Effector memory CD4-positive, alpha-beta T cell (primary cell): Measurements from ENCODE around the gene COMMD7.
"Not testable (repeated sequence)": the region's sequence is repeated elsewhere in the genome, so short reads cannot be mapped to it uniquely, and the experiment has no call there.

Experiments used
- DNase-seq, 3 donors: peaks; one replicate each; pipeline ENCODE4 v3.0.0-alpha.2; 2020
- H3K27ac ChIP-seq: 2 replicates; pipeline ENCODE4 v1.7.0; 2013; ENCODE audit warnings: mild to moderate bottlenecking, low read length, moderate library complexity; ENCODE audit not compliant: insufficient read depth, poor library complexity, severe bottlenecking
- H3K27me3 ChIP-seq: replicated peaks from 2 replicates; pipeline ENCODE4 v1.7.0; 2013; ENCODE audit warnings: mild to moderate bottlenecking, low read length; ENCODE audit not compliant: insufficient read depth, control insufficient read depth, poor library complexity, severe bottlenecking
- H3K36me3 ChIP-seq: 2 replicates; pipeline ENCODE4 v1.7.0; 2013; ENCODE audit warnings: mild to moderate bottlenecking, low read length, moderate library complexity; ENCODE audit not compliant: control insufficient read depth, insufficient read depth
- H3K4me1 ChIP-seq: 2 replicates; pipeline ENCODE4 v1.7.0; 2013; ENCODE audit warnings: low read length, mild to moderate bottlenecking; ENCODE audit not compliant: control insufficient read depth, insufficient read depth, poor library complexity, severe bottlenecking
- H3K4me3 ChIP-seq: 2 replicates; pipeline ENCODE4 v1.7.0; 2013; ENCODE audit warnings: low read length, low read depth, mild to moderate bottlenecking; ENCODE audit not compliant: insufficient read depth, poor library complexity, severe bottlenecking
- H3K9me3 ChIP-seq: 2 replicates; pipeline ENCODE4 v1.7.0; 2013; ENCODE audit warnings: mild to moderate bottlenecking, low read length, moderate library complexity; ENCODE audit not compliant: control insufficient read depth

COMMD7 gene

DNA sequence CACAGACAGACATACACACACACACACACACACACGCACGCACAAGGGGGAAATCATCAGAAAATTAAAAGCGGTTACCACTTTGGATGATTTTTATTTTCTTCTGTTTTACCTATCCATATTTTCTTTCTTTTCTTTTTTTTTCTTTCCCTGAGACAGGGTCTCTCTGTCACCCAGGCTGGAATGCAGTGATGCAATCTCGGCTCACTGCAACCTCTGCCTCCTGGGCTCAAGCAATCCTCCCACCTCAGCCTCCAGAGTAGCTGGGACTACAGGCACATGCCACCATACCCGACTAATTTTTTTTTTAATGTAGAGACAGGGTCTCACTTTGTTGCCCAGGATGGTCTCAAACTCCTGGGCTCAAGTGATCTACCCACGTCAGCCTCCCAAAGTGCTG, 14.8 kb downstream of the COMMD7 start:
- H3K27ac ChIP-seq, DNase-seq, H3K27me3 ChIP-seq, H3K9me3 ChIP-seq, H3K4me3 ChIP-seq, H3K4me1 ChIP-seq: not testable (repeated sequence)
- H3K36me3 ChIP-seq = peaks cover 22% of the 10 kb centered on the region

DNA sequence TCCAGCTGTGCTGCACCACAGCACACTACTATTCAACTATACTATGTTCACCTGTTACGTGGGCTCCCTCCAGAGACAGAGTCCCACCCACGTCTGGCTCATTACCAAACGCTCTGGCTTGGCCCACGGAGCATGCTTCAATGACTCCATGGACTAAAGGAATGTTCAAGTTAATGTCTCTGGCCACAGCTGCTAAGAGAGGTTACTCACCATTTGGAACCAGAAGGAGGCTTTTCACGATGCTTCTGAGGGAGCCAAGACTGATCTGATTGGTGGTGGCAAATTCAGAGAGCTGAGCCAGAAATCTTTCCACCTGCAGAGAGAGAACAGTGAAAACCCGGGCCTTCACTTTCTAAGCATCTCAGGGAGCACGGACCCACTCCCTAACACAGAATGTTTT, 15.6 kb downstream of the COMMD7 start:
- Histone ChIP-seq H3K27me3 (no peaks in the 10 kb centered on the region), H3K9me3 (no peaks in the 10 kb centered on the region), H3K4me3 (no peak overlapping the region), H3K27ac (no peak overlapping the region), H3K36me3 (peaks cover 22% of the 10 kb centered on the region), H3K4me1 (no peaks in the 10 kb centered on the region)
- no peak for DNase-seq

DNA sequence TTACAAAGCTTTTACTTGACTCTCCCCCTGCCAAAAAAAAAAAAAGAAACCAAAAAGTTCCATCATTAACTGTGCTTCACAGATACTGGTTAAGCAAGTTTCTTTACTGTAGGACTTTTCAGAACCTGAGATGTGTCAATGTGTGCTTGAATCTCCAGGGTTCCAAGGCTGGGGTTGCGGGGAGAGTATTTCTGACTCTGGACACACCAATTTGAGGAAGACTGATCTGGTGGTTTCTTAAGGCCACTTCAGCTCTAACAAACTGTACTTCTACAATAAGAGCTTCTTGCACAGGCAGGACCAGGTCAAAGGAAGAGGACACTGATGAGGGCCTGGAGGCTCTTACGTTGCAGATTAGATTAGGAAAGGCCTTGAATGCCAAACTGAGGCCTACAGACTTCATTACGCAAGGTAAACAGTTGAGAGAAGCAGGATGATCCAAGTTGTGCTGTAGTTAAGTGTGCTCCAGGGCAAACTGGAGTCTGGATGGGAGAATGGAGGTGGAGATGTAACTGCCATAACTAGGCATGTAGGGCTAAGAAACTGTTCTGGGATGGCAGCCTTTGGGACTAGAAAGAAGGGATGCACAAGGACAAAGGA, 24.4 kb downstream of the COMMD7 start:
- Histone ChIP-seq H3K4me1 (no peaks in the 10 kb centered on the region), H3K36me3 (peaks cover 17% of the 10 kb centered on the region), H3K27ac (no peak overlapping the region), H3K27me3 (no peaks in the 10 kb centered on the region), H3K4me3 (no peak overlapping the region), H3K9me3 (no peaks in the 10 kb centered on the region)
- DNase-seq = no peak

DNA sequence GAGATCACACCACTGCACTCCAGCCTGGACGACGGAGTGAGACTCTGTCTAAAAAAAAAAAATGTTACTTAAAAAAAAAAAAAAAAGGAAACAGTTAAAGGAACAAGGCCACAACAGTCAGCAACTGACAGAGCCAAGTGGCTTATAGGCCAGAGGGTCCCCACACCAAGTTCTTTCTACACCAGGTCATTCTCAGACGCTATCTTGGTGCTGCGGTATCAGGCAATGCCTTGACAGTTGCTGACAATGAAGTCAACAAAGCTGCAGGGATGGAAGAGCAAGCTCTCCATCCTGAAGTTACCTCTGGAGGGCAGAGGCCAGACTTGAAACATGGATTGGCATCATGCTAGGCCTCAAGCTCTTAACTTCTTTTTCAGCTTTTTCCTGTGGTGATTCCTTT, 31.9 kb downstream of the COMMD7 start:
- Histone ChIP-seq H3K36me3 (peaks cover 12% of the 10 kb centered on the region), H3K27ac (no peak overlapping the region), H3K9me3 (no peaks in the 10 kb centered on the region), H3K4me1 (no peaks in the 10 kb centered on the region), H3K27me3 (no peaks in the 10 kb centered on the region), H3K4me3 (no peak overlapping the region)
- no peak for DNase-seq

DNA sequence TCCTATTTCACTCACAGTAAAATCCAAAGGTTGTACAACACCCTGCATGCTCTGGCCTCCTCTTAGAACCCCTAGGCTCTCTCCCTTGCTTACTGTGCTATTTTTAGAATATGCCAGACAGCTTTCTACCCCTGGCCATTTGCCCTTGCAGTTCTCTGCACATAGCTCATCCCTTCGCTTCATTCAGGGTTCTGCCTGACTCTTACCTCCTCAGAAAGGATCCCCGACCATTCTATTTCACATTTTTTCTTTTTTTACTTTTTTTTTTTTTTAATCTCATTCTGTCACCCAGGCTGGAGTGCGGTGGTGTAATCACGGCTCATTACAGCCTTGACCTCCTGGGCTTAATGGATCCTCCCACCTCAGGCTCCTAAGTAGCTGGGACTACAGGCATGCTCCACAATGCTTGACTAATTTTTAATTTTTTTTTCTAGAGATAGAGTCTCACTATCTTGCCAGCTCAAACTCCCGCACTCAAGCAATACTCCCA, 33.6 kb downstream of the COMMD7 start:
- Histone ChIP-seq H3K4me1 (no peaks in the 10 kb centered on the region), H3K27ac (no peak overlapping the region), H3K27me3 (no peaks in the 10 kb centered on the region), H3K36me3 (peaks cover 13% of the 10 kb centered on the region), H3K4me3 (no peak overlapping the region), H3K9me3 (no peaks in the 10 kb centered on the region)
- DNase-seq = no peak

DNA sequence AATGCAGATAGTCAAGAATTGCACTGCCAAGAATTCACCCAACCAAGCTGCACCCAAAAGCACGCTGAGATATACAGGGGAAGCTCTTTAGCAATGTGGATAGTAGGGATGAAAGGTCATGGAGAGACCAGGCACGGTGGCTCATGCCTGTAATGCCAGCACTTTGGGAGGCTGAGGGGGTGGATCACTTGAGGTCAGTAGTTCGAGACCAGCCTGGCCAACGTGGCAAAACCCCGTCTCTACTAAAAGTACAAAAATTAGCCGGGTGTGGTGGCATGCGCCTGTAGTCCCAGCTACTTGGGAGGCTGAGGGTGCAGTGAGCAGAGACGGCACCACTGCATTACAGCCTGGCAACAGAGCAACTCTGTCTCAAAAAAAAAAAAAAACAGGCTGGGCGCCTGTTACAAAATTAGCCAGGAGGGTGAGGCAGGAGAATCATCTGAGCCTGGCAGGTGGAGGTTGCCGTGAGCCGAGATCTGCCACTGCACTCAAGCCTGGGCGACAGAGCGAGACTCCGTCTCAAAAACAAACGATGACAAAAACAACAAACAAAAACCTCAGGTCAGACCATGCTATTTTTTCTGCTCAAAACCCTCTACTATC, 34.1 kb downstream of the COMMD7 start:
- H3K27me3 ChIP-seq, H3K4me1 ChIP-seq, H3K27ac ChIP-seq, DNase-seq, H3K9me3 ChIP-seq, H3K4me3 ChIP-seq: not testable (repeated sequence)
- H3K36me3 ChIP-seq = peaks cover 15% of the 10 kb centered on the region

DNA sequence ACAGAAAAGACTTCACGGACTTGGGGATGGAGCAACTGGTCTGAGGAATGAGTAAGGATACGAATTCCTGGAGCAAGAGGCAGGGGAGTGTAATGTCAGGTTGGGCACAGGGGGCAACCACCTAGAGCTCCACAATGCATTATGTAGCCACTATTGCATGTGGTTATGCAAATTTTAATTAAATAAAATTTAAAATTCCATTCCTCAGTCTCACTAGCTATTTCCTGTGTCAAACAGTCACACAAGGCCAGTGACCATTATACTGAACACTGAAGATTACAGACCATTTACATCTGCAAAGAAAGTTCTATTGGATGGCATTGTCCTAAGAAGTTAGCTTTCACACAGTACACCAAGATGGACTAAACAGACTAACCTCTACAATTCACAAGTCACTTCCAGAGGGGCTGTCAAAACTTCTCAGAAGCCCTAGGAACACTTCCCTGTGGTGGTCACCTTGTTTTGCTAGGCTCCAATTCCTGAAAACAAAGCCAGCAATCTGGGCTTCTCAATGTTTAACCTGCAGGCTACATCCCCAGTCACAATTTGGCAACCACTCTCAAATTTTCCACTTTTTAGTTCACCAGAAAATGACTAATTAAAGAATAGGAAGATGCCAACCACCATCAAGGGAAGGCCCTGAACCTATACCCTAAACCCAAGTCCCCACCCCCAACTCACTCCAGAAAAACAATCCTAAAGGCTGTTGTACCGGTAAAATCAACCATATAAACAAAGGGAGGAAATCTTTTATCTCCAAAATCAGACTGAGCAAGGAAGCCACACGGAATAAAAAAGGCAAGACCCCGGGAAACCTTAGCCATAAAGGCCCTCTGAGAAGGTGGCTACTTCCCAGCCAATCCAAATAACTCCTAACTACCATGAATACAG, 35.3 kb downstream of the COMMD7 start:
- H3K36me3 ChIP-seq = peaks cover 20% of the 10 kb centered on the region
- H3K27ac ChIP-seq = no peak overlapping the region
- no peaks in the 10 kb centered on the region for H3K27me3 ChIP-seq
- no peak overlapping the region for H3K4me3 ChIP-seq
- H3K4me1 ChIP-seq = no peaks in the 10 kb centered on the region
- H3K9me3 ChIP-seq = no peaks in the 10 kb centered on the region
- no peak for DNase-seq

DNA sequence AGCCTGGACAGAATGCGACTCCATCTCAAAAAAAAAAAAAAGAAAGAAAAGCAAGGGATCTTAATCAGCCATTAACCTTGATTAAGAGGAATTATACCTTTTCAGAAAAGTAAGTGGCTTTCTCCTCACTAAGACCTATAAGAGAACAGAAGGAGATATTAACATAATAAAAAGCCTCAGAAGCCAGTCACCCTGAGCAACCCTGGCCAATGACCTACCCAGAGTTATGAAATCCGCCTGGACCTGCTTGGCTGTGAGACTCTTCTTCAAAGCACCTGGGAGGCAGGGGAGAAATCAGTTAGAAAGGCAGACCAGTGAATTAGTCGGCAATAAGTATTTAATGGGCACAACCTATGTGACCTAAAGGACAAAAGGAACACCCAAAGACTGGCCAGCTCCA, 36.8 kb downstream of the COMMD7 start:
- H3K4me1 ChIP-seq = no peaks in the 10 kb centered on the region
- no peak overlapping the region for H3K4me3 ChIP-seq
- H3K9me3 ChIP-seq = no peaks in the 10 kb centered on the region
- H3K27ac ChIP-seq = no peak overlapping the region
- no peak for DNase-seq
- no peaks in the 10 kb centered on the region for H3K27me3 ChIP-seq
- H3K36me3 ChIP-seq = peaks cover 26% of the 10 kb centered on the region

DNA sequence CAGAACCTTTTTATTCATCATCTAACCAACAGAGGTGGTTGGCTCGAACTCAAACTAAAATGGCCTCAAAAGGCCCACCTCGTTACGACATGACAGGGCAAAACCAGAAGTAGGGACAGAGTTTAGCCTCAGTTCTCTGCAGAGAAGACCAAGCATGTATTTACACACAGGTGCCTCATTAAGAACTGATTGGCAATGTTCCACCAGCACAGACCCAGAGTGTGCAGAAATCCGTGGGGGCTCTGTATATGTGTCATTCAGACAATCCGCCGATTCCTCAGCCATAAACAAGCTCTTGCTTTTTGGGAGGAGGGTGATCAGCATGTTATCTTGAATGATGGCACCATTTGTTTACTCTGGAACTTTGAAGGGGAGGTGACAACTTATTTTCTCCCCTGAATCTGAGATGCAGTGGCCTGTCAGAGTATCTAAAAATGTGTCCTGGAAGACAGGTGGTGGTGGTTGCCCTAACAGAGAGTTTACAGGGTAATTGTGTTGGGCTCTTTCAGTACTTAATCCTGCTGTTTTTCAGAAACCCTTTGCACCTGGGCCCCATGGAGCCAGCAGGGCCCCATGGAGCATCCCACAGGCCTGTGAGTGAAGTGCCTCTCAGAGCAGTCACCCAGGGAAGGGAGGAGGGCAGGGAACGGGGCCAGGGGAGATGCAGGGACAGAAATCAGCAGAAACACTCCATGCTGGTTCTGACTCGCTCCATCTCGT, 40.4 kb downstream of the COMMD7 start:
- DNase-seq = no peak
- Histone ChIP-seq H3K4me1 (no peaks in the 10 kb centered on the region), H3K9me3 (no peaks in the 10 kb centered on the region), H3K4me3 (no peak overlapping the region), H3K36me3 (peaks cover 26% of the 10 kb centered on the region), H3K27me3 (no peaks in the 10 kb centered on the region), H3K27ac (no peak overlapping the region)
